ENCODE measurements around the gene ASPRV1.

DNA sequence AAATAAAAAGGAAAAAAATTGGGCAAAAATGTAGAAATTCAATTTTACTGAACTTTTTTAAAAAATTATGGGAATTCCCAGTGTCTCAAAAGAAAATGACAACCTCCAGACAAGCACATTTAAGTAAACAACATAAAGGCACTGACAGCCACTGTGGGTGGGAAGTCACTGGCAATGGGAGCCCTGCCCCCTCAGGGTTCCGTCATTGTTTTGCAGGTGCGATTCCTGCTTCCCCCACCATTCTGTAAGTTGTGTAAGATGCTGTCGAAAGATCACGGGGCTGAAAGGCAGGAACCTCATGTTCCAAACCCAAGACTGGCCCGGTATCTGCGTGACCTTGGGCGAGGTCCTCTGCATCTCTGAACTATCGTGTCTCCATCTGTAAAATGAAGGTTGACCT lies 15.8 kb upstream of the ASPRV1 start:
- no peak for TF ChIP-seq RAD21 (IDR thresholded peaks at IDR 0.05; ENCODE audit: low read length)
- TF ChIP-seq SIN3A (IDR thresholded peaks at IDR 0.05; ENCODE audit: borderline replicate concordance, low read depth, low read length): no peak
- no peak for TF ChIP-seq CTCF (IDR thresholded peaks at IDR 0.05)
- no peak for TF ChIP-seq REST (IDR thresholded peaks at IDR 0.05; ENCODE audit: low read depth, low read length)
